Left forelimb (tissue), 1 donor: ENCODE data around the gene MERTK.
"Not testable (repeated sequence)": the region's sequence is repeated elsewhere in the genome, so short reads cannot be mapped to it uniquely, and the experiment has no call there.

Experiments used
- DNase-seq: peaks from one replicate; pipeline ENCODE4 v3.0.0-alpha.2; 2018; ENCODE audit warnings: low spot score

Gene MERTK

GRCh38 chr2:112010751-112011150 is 112.3 kb downstream of the MERTK start:
- no peak for DNase-seq

GRCh38 chr2:112012556-112012955 is 114.1 kb downstream of the MERTK start:
- DNase-seq, result no peak

GRCh38 chr2:112018846-112019245 is 120.4 kb downstream of the MERTK start:
- no peak for DNase-seq

- DNase-seq, result no peak
These were observed 121.2 kb downstream of the MERTK start for GRCh38 chr2:112019569-112019982.

DNA sequence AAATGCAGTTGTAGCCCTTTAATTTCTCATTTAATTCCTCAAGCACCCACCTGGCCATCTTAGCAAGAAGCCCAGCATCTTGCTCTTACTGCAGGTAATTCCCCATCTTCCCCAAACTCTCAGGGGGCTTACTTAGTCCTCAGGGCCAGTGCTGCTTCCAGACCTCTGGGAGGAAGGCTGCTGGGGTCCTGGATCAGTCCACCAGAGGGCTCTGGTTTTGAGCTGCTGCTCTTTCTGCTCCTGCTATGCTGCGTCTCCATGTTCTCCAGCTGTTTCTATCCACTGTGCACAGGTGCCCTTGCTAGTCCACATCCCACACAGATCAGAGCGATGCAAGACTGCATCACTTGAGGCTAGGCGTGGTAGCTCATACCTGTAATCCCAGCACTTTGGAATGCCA is 122.2 kb downstream of the MERTK start:
- no peak for DNase-seq

DNA sequence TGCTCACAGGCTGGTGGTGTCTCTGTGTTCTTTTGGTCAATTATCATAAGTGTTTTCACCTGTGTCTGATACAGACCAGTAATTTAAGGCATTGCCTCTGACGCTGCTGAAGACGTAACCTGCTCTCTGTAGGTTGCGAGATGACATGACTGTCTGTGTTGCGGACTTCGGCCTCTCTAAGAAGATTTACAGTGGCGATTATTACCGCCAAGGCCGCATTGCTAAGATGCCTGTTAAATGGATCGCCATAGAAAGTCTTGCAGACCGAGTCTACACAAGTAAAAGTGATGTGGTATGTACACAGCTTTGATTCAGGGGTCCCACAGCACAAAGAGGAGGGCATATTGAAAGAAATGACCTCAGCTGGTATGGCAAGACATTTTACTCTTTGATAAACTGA is 122.9 kb downstream of the MERTK start:
- DNase-seq, result no peak

GRCh38 chr2:112021781-112022231 is 123.4 kb downstream of the MERTK start:
- DNase-seq, result no peak

DNA sequence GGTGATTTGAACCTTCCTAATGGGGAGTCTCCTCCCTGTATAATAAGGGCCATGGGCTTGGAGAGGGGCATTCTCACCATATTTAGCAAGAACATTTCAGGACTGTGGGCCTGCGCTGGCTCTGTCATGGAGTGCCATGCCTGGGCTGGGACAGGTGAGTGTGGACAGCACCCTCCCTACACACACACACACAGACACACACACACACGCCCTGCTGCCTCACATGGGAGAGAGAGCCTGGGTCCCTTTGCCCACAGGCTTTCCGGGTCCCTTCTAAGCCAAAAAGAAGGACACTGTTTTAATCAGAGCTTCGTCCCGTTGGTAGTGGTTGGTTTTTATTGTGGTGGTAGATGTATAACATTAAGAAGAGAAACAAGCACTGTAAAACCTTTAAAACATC is 125.3 kb downstream of the MERTK start:
- DNase-seq, result no peak

GRCh38 chr2:112024231-112024630 is 125.8 kb downstream of the MERTK start:
- DNase-seq, result no peak

GRCh38 chr2:112024896-112025491 is 126.6 kb downstream of the MERTK start:
- DNase-seq, result no peak

DNA sequence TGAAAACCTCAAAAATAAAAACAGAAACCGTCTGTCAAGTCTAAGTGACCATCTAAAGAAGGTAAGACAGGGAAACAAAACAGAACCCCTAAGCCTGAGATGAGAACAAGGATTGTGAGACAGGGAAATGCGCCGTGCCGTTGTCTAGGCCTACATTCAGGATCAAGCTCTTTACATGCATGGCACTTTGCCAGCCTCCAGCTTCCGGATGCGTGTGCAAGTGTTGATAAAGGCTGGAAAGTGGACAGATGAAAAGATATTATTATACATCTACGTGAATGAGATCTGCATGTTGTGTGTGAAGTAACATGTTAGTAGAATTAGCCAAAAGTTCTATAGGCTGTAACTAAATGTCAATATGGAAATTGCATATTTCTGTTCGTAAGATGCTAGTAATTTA is 128.1 kb downstream of the MERTK start:
- no peak for DNase-seq

DNA sequence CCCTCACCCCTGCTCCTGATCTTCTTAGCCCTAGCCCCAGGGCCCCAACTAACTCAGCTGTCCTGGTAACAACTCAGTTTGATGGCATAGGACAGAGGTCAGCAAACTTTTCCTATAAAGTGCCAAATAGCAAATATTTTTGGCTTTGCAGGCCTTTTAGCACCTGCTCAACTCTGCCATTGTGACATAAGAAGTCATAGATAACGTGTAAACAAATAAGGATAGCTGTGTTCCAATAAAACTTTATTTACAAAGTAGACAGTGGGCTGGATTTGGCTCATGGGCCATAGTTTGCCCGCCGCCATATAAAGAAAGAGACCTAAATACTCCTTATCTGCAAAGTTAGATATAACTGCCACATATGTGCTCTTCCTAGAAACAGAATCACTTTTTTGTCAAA is 129.4 kb downstream of the MERTK start:
- no peak for DNase-seq

DNA sequence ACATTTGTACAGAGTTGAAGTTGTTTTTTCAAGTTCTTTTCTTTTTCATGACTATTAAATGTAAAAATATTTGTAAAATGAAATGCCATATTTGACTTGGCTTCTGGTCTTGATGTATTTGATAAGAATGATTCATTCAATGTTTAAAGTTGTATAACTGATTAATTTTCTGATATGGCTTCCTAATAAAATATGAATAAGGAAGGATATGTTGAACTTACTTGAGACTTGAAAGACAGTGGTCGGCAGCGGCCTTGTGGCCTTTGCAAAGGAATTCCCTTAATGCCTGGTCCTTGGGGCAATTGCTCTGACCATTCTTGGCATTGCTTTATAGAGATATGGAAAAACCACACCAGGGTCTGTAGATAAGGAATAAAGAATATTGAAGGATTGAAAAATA is 130.8 kb downstream of the MERTK start:
- no peak for DNase-seq

DNA sequence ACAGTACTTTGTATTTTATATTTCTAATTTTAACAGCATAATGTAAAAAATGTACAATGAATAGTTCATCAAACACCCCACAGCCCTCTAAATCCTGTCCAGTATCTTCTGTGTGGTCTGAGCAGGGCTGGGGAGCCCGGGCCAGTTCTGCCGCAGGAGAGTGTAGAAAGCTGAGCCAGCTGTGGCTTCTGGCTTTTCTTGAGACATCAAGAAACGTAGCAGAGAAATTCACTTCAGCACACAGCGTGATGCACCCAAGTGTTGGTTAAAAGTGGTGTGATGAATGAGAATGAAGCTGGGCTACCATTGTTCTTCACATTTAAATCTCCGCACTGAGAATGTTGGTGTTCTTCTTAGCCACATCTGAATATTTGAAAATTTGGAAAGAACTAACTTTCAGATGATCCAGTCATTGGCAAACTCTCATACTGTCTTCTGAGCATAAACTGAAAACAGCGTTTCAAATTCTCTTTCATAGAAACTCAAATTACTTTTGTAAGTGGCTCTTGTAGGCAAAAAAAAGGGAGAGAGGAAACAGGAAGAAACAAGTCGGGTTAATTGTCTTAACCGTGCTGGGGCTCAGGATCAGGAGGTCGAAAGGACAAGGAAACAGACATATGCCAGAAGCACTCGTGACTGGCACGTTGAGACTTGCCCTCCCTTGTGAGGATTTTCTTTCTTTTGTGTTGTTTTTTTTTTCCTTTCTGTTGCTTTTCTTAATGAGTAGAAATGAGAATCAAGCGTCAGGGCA is 133.2 kb downstream of the MERTK start:
- no peak for DNase-seq

DNA sequence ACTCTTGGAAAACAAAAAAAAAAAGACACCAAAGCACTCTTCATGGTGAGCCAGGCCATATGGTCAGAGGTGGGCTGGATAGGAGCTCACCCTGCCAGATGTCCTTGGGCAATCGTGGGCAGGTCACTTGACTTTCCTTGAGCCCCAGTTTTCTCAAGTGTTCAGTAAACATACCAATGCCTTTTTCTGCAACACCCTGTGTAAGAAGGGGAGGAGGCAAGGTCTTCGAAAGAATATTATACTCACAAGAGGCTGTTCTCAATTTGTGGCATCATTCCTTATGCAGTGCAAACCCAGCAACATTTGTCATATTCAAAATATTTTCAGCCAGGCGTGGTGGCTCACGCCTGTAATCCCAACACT is 133.8 kb downstream of the MERTK start:
- DNase-seq, result no peak

- DNase-seq, result no peak
These were observed 134.5 kb downstream of the MERTK start for GRCh38 chr2:112032689-112033465.

GRCh38 chr2:112033600-112033999 is 135.2 kb downstream of the MERTK start:
- DNase-seq, result no peak

DNA sequence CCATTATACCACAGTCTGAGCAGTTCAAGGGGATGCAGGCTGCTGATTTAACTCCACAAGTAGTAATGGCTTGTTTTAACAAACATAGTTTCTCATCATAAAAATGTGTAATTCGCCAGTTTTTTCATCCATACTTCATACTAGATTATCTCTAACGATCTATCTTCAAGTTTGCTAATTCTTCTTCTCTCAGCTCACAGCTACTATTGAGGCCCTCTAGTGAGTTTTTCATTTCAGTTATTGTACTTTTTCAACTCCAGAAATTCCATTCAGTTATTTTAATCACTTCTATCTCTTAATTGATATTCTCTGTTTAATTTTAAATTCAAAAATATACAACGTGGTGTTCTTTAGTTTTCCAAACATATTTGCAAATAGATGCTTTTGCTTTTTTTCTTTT is 136.5 kb downstream of the MERTK start:
- no peak for DNase-seq

- no peak for DNase-seq
These were observed 137.4 kb downstream of the MERTK start for GRCh38 chr2:112035786-112036185.

- DNase-seq, result not testable (repeated sequence)
These were observed 141.1 kb downstream of the MERTK start for GRCh38 chr2:112039556-112039955.

- DNase-seq, result not testable (repeated sequence)
These were observed 141.7 kb downstream of the MERTK start for GRCh38 chr2:112040066-112040465.

- not testable (repeated sequence) for DNase-seq
These were observed 143.1 kb downstream of the MERTK start for GRCh38 chr2:112041460-112041859.

DNA sequence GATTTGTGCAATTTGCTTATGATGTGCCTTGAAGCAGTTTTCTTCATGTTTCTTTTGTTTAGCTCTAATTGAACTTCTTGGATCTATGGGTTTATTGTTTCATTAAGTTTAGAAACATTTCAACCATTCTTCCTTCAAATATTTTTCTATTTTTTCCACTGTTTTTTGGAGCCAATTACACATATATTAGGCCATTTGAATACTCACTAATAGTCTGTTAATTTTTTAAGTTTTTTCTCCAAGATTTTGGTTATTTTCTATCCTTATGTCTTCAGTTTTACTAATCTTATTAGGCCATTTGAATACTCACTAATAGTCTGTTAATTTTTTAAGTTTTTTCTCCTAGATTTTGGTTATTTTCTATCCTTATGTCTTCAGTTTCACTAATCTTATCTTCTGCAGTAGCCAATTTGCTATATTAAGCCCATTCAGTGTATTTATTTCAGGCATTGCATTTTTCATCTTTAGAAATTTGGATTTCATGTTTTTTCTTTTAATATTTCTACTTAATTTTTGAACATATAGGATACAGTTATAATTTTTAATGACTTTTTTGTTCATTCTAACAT is 147.1 kb downstream of the MERTK start:
- no peak for DNase-seq
